Measurements from ENCODE around the gene GREM1. TPM values are rescaled to one million over a fixed set of nuclear protein-coding genes. Genes with fewer than 3 reads are reported as not detected.

Gene GREM1
- total RNA-seq, 1 donor = 499 TPM

DNA sequence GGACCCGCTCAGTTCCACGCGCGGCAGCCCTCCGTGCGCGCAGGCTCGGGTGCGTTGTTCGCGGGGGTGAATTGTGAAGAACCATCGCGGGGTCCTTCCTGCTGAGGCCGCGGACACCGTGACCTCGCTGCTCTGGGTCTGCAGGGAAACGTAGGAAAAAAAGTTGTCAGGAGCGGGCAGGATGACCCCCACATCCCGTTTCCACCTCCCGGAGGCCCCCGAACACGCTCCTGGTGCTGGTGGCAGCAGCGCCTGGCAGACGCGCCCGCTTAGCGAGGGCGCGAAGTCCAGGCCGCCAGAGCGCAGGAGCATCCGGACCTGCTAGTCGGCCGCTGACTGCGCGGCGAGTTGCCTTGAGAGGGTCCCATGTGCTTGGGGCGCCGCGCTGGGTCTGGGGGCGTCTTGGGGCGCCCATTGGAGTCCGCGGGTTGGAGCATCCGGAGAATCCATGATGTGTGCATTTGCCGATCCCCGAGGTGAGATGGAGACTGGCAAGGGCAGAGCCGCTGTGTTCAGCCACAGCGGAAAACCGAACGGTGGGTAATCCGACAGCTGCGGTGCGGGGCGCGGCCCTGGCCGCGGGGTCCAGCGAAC is 520 bp downstream of the GREM1 start:
- Histone ChIP-seq H3K27ac (ENCODE audit: low read depth, low read length) (peak overlapping the region; percentile 96), H3K4me2 (ENCODE audit: insufficient read depth, low read length) (peak overlapping the region; percentile 80), H2AFZ (ENCODE audit: low read length) (no peak overlapping the region), H3K36me3 (ENCODE audit: insufficient read depth, low read length) (peaks cover 52% of the 10 kb centered on the region), H3K4me1 (ENCODE audit: insufficient read depth, low read length) (peaks cover 30% of the 10 kb centered on the region), H3K4me3 (ENCODE audit: insufficient read depth, low read length) (peak overlapping the region; percentile 93), H3K9me3 (ENCODE audit: low read depth, low read length) (no peaks in the 10 kb centered on the region), H4K20me1 (ENCODE audit: insufficient read depth, low read length) (peaks cover 43% of the 10 kb centered on the region), H3K27me3 (ENCODE audit: insufficient read depth, low read length) (no peaks in the 10 kb centered on the region), H3K79me2 (ENCODE audit: insufficient read depth, low read length) (peaks cover 59% of the 10 kb centered on the region)
- peak; percentile 93 for DNase-seq (ENCODE audit: insufficient read length, low spot score, missing footprints)
- TF ChIP-seq, protein P1, sequence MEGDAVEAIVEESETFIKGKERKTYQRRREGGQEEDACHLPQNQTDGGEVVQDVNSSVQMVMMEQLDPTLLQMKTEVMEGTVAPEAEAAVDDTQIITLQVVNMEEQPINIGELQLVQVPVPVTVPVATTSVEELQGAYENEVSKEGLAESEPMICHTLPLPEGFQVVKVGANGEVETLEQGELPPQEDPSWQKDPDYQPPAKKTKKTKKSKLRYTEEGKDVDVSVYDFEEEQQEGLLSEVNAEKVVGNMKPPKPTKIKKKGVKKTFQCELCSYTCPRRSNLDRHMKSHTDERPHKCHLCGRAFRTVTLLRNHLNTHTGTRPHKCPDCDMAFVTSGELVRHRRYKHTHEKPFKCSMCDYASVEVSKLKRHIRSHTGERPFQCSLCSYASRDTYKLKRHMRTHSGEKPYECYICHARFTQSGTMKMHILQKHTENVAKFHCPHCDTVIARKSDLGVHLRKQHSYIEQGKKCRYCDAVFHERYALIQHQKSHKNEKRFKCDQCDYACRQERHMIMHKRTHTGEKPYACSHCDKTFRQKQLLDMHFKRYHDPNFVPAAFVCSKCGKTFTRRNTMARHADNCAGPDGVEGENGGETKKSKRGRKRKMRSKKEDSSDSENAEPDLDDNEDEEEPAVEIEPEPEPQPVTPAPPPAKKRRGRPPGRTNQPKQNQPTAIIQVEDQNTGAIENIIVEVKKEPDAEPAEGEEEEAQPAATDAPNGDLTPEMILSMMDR (IDR thresholded peaks at IDR 0.05; ENCODE audit: extremely low read depth, low read depth, low read length) = no peak

DNA sequence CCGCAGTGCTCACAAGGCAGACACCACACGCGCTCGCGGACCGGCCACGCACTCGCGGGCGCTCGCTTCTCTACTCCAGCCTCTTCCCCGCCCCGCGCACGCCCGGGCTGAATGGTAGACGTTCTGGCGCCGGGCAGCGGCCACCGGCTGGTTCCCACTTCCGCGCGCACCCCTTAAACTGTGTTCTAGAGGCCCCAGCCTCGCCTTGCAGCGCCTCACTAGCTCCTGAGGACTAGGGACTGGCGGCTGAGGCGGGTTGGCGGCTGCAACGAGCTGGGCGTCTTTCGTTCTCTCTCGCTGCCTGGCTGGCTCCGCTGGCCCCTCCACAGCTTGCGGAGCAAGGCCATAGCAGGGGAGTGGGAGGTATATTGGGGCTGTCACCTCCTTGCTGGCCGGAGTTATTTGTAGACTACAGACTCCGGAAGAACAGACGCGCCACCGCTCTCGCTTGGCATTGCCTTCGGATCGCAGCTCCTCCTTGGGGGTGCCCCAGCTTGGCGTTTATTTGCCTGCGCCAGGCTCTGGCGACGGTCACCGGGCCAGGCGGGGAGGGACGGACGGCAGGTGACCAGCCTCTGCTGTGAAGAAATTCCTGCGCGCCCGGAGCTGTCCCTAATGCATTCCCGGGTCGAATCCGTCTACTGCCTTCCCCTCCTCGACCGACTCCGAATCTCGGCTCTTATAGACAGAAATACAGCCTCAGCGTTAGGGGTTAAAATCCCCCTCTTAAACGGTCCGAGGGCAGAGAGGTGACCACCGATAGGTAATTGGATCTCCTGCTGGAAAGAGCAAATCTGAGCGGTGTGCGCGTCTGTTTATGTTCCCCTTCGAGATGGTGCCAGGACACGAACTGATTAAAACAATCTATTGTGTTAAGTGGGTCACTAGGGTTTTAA is 1.3 kb downstream of the GREM1 start:
- Histone ChIP-seq H3K79me2 (ENCODE audit: insufficient read depth, low read length) (peaks cover 66% of the 10 kb centered on the region), H3K4me3 (ENCODE audit: insufficient read depth, low read length) (peak overlapping the region; percentile 93), H3K27me3 (ENCODE audit: insufficient read depth, low read length) (no peaks in the 10 kb centered on the region), H4K20me1 (ENCODE audit: insufficient read depth, low read length) (peaks cover 48% of the 10 kb centered on the region), H2AFZ (ENCODE audit: low read length) (no peak overlapping the region), H3K36me3 (ENCODE audit: insufficient read depth, low read length) (peaks cover 58% of the 10 kb centered on the region), H3K4me1 (ENCODE audit: insufficient read depth, low read length) (peaks cover 35% of the 10 kb centered on the region), H3K9me3 (ENCODE audit: low read depth, low read length) (no peaks in the 10 kb centered on the region), H3K4me2 (ENCODE audit: insufficient read depth, low read length) (peak overlapping the region; percentile 80), H3K27ac (ENCODE audit: low read depth, low read length) (peak overlapping the region; percentile 96)
- TF ChIP-seq, protein P1 (IDR thresholded peaks at IDR 0.05; ENCODE audit: extremely low read depth, low read depth, low read length) = no peak
- peak; percentile 75 for DNase-seq (ENCODE audit: insufficient read length, low spot score, missing footprints)

DNA sequence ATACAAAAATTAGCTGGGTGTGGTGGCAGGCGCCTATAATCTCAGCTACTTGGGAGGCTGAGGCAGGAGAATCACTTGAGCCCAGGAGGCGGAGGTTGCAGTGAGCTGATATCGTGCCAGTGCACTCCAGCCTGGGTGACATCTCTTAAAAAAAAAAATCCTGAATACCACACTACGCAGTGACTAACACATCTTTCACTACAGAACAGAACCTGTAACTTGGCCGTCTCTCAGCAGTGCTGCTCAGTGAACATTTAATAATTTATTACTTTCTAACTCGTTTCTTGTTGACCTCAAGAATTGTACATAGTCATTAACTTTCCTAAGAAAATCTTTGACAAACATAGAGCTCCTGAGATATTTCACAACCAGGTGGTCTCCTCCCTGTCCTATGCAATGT is 3.8 kb downstream of the GREM1 start:
- Histone ChIP-seq H3K27me3 (ENCODE audit: insufficient read depth, low read length) (no peaks in the 10 kb centered on the region), H3K27ac (ENCODE audit: low read depth, low read length) (peak overlapping the region; percentile 96), H3K4me1 (ENCODE audit: insufficient read depth, low read length) (peaks cover 31% of the 10 kb centered on the region), H2AFZ (ENCODE audit: low read length) (no peak overlapping the region), H3K4me2 (ENCODE audit: insufficient read depth, low read length) (peak overlapping the region; percentile 80), H3K36me3 (ENCODE audit: insufficient read depth, low read length) (peaks cover 67% of the 10 kb centered on the region), H3K4me3 (ENCODE audit: insufficient read depth, low read length) (peak overlapping the region; percentile 93), H3K79me2 (ENCODE audit: insufficient read depth, low read length) (peaks cover 83% of the 10 kb centered on the region), H3K9me3 (ENCODE audit: low read depth, low read length) (no peaks in the 10 kb centered on the region), H4K20me1 (ENCODE audit: insufficient read depth, low read length) (peaks cover 49% of the 10 kb centered on the region)
- DNase-seq (ENCODE audit: insufficient read length, low spot score, missing footprints) = no peak
- TF ChIP-seq, protein P1 (IDR thresholded peaks at IDR 0.05; ENCODE audit: extremely low read depth, low read depth, low read length) = no peak

DNA sequence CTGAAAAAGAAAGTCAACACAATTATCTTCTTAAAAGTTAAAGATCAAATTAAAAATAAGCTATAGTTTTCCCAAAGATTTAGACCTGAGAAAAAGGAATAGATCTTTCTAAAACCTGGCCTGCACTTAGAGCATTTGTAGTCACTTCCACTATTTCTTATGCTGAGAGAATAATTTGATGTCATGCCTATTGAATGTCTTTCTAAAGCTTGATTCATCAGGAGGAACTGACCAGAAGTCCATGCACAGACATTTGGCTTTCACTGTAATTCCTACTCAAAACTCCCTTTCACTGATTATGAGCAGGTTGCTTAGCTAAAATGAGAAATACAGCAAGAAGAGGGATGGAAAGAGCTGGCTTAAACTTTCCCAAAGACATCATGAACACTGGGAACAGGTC is 4.3 kb downstream of the GREM1 start:
- Histone ChIP-seq H3K9me3 (ENCODE audit: low read depth, low read length) (no peaks in the 10 kb centered on the region), H3K4me3 (ENCODE audit: insufficient read depth, low read length) (peak overlapping the region; percentile 41), H3K36me3 (ENCODE audit: insufficient read depth, low read length) (peaks cover 67% of the 10 kb centered on the region), H3K79me2 (ENCODE audit: insufficient read depth, low read length) (peaks cover 84% of the 10 kb centered on the region), H3K27ac (ENCODE audit: low read depth, low read length) (peak overlapping the region; percentile 96), H3K4me1 (ENCODE audit: insufficient read depth, low read length) (peaks cover 29% of the 10 kb centered on the region), H3K4me2 (ENCODE audit: insufficient read depth, low read length) (peak overlapping the region; percentile 80), H4K20me1 (ENCODE audit: insufficient read depth, low read length) (peaks cover 49% of the 10 kb centered on the region), H3K27me3 (ENCODE audit: insufficient read depth, low read length) (no peaks in the 10 kb centered on the region), H2AFZ (ENCODE audit: low read length) (no peak overlapping the region)
- peak; percentile 71 for DNase-seq (ENCODE audit: insufficient read length, low spot score, missing footprints)
- TF ChIP-seq, protein P1 (IDR thresholded peaks at IDR 0.05; ENCODE audit: extremely low read depth, low read depth, low read length) = no peak
